ENCODE results near the gene PPARGC1A. TPM values are rescaled to one million over a fixed set of nuclear protein-coding genes. Genes with fewer than 3 reads are reported as not detected.

Gene PPARGC1A
- total RNA-seq, 2 donors from 2014 or later, result 8.9 to 10.2 TPM

GRCh38 chr4:23923141-23923540 is 33.3 kb upstream of the PPARGC1A start:
- no peak overlapping the region for H3K4me3 Mint-ChIP-seq

GRCh38 chr4:23922541-23923111 is 32.8 kb upstream of the PPARGC1A start:
- H3K36me3 Mint-ChIP-seq (ENCODE audit: low read depth), result no peaks in the 10 kb centered on the region
- H3K27ac Mint-ChIP-seq, result no peak overlapping the region
- no peaks in the 10 kb centered on the region for H3K36me3 ChIP-seq (ENCODE audit: control insufficient read depth, insufficient read depth, low read length)
- no peaks in the 10 kb centered on the region for H3K27me3 Mint-ChIP-seq (ENCODE audit: insufficient read depth)
- H3K9me3 Mint-ChIP-seq, result no peaks in the 10 kb centered on the region
- WGBS, 2 experiments (ENCODE audit: insufficient coverage in 1 of 2, insufficient read length in 1 of 2), result 56 to 92% methylated on average over 2 to 8 of the region's 8 CpGs
- peaks cover 3% of the 10 kb centered on the region for H3K4me1 ChIP-seq (ENCODE audit: control insufficient read depth, insufficient read depth, low read length)
- no peak overlapping the region for H3K9ac ChIP-seq (ENCODE audit: extremely low read depth, low read length, poor library complexity, severe bottlenecking)
- H3K4me3 Mint-ChIP-seq, result no peak overlapping the region
- H3K9me3 ChIP-seq (ENCODE audit: control insufficient read depth, low read length), result no peaks in the 10 kb centered on the region
- no peak overlapping the region for H3K4me3 ChIP-seq (ENCODE audit: low read length)
- H3K27me3 ChIP-seq (ENCODE audit: control insufficient read depth, insufficient read depth, low read length, poor library complexity, severe bottlenecking), result no peaks in the 10 kb centered on the region
- H3K27ac ChIP-seq (ENCODE audit: low read depth, low read length), result no peak overlapping the region
- no peak for TF ChIP-seq CTCF (conservative IDR thresholded peaks at IDR 0.05)
- peaks cover 22% of the 10 kb centered on the region for H3K4me1 Mint-ChIP-seq
- DNase-seq, result no peak

More at GRCh38 chr4:23923141-23923540, 33.3 kb upstream of the PPARGC1A start:
- Mint-ChIP-seq H3K9me3 (no peaks in the 10 kb centered on the region), H3K27me3 (ENCODE audit: insufficient read depth) (no peaks in the 10 kb centered on the region), H3K36me3 (ENCODE audit: low read depth) (no peaks in the 10 kb centered on the region), H3K27ac (no peak overlapping the region), H3K4me1 (peaks cover 22% of the 10 kb centered on the region)
- Histone ChIP-seq H3K4me1 (ENCODE audit: control insufficient read depth, insufficient read depth, low read length) (peaks cover 3% of the 10 kb centered on the region), H3K36me3 (ENCODE audit: control insufficient read depth, insufficient read depth, low read length) (no peaks in the 10 kb centered on the region), H3K4me3 (ENCODE audit: low read length) (no peak overlapping the region), H3K27ac (ENCODE audit: low read depth, low read length) (no peak overlapping the region), H3K9ac (ENCODE audit: extremely low read depth, low read length, poor library complexity, severe bottlenecking) (no peak overlapping the region), H3K9me3 (ENCODE audit: control insufficient read depth, low read length) (no peaks in the 10 kb centered on the region), H3K27me3 (ENCODE audit: control insufficient read depth, insufficient read depth, low read length, poor library complexity, severe bottlenecking) (no peaks in the 10 kb centered on the region)
- no peak for DNase-seq
- 96% methylated on average over 3 of the region's 3 CpGs; no CpG with 5 or more reads in 1 of the 2 experiments for WGBS, 2 experiments (ENCODE audit: insufficient coverage in 1 of 2, insufficient read length in 1 of 2)
- no peak for TF ChIP-seq CTCF (conservative IDR thresholded peaks at IDR 0.05)

- Histone ChIP-seq H3K36me3 (ENCODE audit: control insufficient read depth, insufficient read depth, low read length) (no peaks in the 10 kb centered on the region), H3K27me3 (ENCODE audit: control insufficient read depth, insufficient read depth, low read length, poor library complexity, severe bottlenecking) (no peaks in the 10 kb centered on the region), H3K9me3 (ENCODE audit: control insufficient read depth, low read length) (no peaks in the 10 kb centered on the region), H3K27ac (ENCODE audit: low read depth, low read length) (no peak overlapping the region), H3K4me3 (ENCODE audit: low read length) (no peak overlapping the region), H3K9ac (ENCODE audit: extremely low read depth, low read length, poor library complexity, severe bottlenecking) (no peak overlapping the region), H3K4me1 (ENCODE audit: control insufficient read depth, insufficient read depth, low read length) (peaks cover 3% of the 10 kb centered on the region)
- H3K27me3 Mint-ChIP-seq (ENCODE audit: insufficient read depth), result no peaks in the 10 kb centered on the region
- 94 to 96% methylated on average over 2 of the region's 2 CpGs for WGBS, 2 experiments (ENCODE audit: insufficient coverage in 1 of 2, insufficient read length in 1 of 2)
- no peaks in the 10 kb centered on the region for H3K36me3 Mint-ChIP-seq (ENCODE audit: low read depth)
- no peak overlapping the region for H3K27ac Mint-ChIP-seq
- no peaks in the 10 kb centered on the region for H3K9me3 Mint-ChIP-seq
- H3K4me1 Mint-ChIP-seq, result peaks cover 22% of the 10 kb centered on the region
- no peak for DNase-seq
- no peak for TF ChIP-seq CTCF (conservative IDR thresholded peaks at IDR 0.05)
- H3K4me3 Mint-ChIP-seq, result no peak overlapping the region
These were observed 32.2 kb upstream of the PPARGC1A start for GRCh38 chr4:23922013-23922412.

Data from endodermal cell (in vitro differentiated cells).